Left ventricle myocardium inferior (tissue), 1 donor: ENCODE data around the gene KCNJ12. TPM values are rescaled to one million over a fixed set of nuclear protein-coding genes. Genes with fewer than 3 reads are reported as not detected.
A peak's percentile ranks its signal among the peaks of the same experiment; 100 is the strongest.

Source experiments
- DNase-seq: peaks from one replicate; pipeline ENCODE4 v3.0.0-alpha.2; 2020
- H3K27ac ChIP-seq: fragments of 200-600 bp; replicated peaks from 2 replicates; pipeline ENCODE4 v1.8.0; 2021
- H3K27me3 ChIP-seq: fragments of 200-600 bp; 2 replicates; pipeline ENCODE4 v1.8.0; 2021; ENCODE audit warnings: low read depth
- H3K36me3 ChIP-seq: fragments of 200-600 bp; 2 replicates; pipeline ENCODE4 v1.8.0; 2021
- H3K4me1 ChIP-seq: fragments of 200-600 bp; 2 replicates; pipeline ENCODE4 v1.8.0; 2021
- H3K4me3 ChIP-seq: fragments of 200-600 bp; 2 replicates; pipeline ENCODE4 v1.8.0; 2021; ENCODE audit warnings: mild to moderate bottlenecking, moderate library complexity
- H3K9me3 ChIP-seq: fragments of 200-600 bp; replicated peaks from 2 replicates; pipeline ENCODE4 v1.8.0; 2021
- intact Hi-C: fragments of 100-400 bp; cut with micrococcal nuclease; formaldehyde crosslinking; loops from one replicate; pipeline ENCODE4 v1.11.0; 2022
- total RNA-seq: library from RNA; stranded (reverse); fragmentation: NEBNext Ultra II Directional; extraction: Animal tissue kit (Norgen Biotek cat#: 25700); gene quantifications from one replicate; pipeline ENCODE4 v1.2.1, GENCODE V29; 2021
- TF ChIP-seq, protein P1 (sequence below): fragments of 200-600 bp; IDR thresholded peaks from 2 replicates; pipeline ENCODE4 v1.8.0; 2021; ENCODE audit warnings: antibody characterized with exemption, mild to moderate bottlenecking, borderline replicate concordance
- donor health status: DM: no; HTN: yes; CAD: no; lungs with severe emphysema.

Gene KCNJ12
- total RNA-seq, 1 donor from 2014 or later, result 12.3 TPM

DNA sequence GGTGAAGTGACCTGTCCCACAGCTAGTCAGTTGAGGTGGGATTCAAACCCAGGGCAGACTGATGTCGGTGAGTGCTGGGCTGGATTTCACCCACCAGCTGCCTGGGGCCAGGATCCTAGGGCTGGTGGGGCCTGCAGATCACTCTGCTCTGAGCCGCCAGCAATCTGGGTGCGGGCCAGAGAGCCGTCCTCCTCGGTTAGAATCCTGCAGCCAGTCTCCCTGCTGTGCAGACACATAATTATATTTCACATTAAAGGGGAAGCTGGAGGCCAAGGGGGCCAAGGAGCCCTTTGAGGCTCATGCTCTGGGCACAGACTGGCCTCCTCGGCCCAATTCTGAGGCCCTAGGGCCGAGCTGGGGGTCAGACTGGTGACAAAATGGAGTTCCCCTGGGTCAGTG lies 996 bp upstream of the KCNJ12 start:
- intact Hi-C loops, result no loop called here
- TF ChIP-seq, protein P1, sequence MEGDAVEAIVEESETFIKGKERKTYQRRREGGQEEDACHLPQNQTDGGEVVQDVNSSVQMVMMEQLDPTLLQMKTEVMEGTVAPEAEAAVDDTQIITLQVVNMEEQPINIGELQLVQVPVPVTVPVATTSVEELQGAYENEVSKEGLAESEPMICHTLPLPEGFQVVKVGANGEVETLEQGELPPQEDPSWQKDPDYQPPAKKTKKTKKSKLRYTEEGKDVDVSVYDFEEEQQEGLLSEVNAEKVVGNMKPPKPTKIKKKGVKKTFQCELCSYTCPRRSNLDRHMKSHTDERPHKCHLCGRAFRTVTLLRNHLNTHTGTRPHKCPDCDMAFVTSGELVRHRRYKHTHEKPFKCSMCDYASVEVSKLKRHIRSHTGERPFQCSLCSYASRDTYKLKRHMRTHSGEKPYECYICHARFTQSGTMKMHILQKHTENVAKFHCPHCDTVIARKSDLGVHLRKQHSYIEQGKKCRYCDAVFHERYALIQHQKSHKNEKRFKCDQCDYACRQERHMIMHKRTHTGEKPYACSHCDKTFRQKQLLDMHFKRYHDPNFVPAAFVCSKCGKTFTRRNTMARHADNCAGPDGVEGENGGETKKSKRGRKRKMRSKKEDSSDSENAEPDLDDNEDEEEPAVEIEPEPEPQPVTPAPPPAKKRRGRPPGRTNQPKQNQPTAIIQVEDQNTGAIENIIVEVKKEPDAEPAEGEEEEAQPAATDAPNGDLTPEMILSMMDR, result no peak
- Histone ChIP-seq H3K4me1 (peaks cover 68% of the 10 kb centered on the region), H3K27ac (no peak overlapping the region), H3K4me3 (no peak overlapping the region), H3K27me3 (peaks cover 22% of the 10 kb centered on the region), H3K9me3 (no peaks in the 10 kb centered on the region), H3K36me3 (no peaks in the 10 kb centered on the region)
- DNase-seq, result no peak

DNA sequence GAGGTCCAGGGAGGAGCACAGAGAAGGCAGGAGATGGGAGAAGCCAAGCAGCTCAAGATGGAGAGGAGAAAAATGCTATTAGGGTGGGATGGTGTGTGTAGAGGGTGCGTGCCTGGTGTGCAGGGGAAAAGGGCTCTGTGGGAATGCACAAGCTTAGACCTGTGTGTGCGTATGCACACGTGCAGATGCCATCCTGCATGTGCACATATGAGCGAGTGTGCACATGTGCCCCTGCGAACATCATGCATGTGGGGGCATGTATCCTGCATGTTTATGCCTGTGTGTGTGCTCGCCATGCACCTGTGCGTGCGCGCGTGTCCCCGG lies 438 bp upstream of the KCNJ12 start:
- peaks cover 66% of the 10 kb centered on the region for H3K4me1 ChIP-seq
- intact Hi-C loops, result no loop called here

DNA sequence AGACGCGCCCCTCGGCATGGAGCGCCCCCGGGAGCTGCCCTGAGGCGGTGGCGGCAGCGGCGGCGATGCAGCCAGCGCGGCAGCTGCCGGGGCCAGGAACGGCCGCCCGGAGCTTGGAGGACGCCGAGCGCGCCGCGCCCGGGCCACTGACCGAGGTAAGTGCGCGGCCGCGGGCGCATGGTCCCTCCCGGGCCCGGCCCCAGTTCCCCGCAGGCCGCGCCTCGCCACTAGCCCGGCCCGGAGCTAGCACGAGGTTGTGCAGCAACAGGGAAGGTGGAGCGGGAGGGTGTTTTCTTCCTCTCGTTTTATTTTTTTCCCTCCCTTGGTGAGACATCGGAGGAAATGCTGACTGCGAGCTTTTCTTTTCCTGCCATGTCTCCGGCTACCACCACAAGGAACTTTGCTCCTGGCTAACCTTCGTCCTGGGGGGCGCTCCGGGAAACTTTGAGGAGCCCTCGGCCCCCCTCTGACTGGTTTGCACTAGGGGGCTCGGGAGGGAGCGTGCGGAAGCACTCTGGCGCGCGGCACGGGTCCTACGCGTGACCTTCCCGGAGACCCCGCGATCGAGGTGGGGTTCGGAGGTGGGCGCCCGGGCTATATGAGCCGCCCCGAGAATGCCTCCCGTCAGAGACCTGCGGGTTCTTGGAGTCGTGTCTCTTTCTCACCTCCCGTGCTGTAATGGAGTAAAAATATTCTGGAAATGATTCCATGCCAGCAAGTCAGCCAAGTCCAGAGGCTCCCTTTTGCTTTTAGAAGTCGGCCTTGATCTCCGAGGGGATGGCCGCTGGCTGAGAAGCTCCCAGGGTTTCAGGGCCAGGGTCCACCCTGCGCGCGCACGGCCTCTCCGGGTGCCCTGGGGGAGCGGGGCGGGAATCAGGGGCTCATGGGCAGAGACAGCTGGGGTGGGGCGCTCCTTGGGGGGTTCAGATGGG lies 868 bp downstream of the KCNJ12 start:
- intact Hi-C loops, result no loop called here
- Histone ChIP-seq H3K9me3 (no peaks in the 10 kb centered on the region), H3K4me1 (peaks cover 59% of the 10 kb centered on the region), H3K27ac (peak overlapping the region; percentile 86), H3K27me3 (peaks cover 22% of the 10 kb centered on the region), H3K4me3 (peak overlapping the region; percentile 77), H3K36me3 (no peaks in the 10 kb centered on the region)
- no peak for DNase-seq
- TF ChIP-seq, protein P1, result no peak

More for the DNA sequence above, 438 bp upstream of the KCNJ12 start:
- H3K36me3 ChIP-seq, result no peaks in the 10 kb centered on the region
- H3K27ac ChIP-seq, result no peak overlapping the region
- no peak for DNase-seq
- TF ChIP-seq, protein P1, result no peak
- no peaks in the 10 kb centered on the region for H3K9me3 ChIP-seq
- H3K27me3 ChIP-seq, result peaks cover 22% of the 10 kb centered on the region
- peak overlapping the region; percentile 77 for H3K4me3 ChIP-seq

DNA sequence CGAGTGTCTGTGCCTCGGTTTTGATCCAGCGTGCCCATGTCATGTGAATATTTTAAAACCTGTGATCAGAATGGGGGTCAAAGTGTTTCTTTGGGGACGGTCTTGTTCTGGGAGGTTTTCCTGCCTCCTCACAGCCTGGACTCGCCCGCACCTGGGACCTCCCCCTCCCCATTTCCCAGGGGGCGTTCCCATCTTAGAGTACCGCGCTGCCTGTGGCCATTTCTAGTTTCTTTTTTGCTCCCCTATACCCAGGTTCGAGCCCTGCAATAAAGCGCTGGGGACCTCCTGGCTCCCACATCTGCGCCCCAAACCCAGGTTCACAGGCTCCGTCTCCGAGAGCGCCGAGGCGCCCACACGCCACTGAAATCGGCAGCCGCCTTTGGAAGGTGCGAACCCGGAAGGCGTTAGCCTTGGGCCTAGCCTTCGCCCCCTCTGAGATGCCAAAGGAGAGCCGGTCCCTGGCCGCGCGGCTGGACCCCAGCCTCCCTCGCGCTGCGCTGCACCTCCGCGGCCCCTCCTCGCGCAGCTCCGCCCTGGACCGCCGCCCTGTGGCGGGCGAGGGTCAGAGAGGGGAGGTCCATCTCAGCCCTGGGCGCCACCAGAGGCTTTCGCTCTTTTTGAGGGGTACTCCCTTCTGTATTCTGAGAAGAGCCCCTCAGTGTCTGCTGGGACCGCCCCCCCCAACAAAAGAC lies 1.7 kb downstream of the KCNJ12 start:
- peak overlapping the region; percentile 86 for H3K27ac ChIP-seq
- intact Hi-C loops, result no loop called here
- H3K27me3 ChIP-seq, result peaks cover 22% of the 10 kb centered on the region

DNA sequence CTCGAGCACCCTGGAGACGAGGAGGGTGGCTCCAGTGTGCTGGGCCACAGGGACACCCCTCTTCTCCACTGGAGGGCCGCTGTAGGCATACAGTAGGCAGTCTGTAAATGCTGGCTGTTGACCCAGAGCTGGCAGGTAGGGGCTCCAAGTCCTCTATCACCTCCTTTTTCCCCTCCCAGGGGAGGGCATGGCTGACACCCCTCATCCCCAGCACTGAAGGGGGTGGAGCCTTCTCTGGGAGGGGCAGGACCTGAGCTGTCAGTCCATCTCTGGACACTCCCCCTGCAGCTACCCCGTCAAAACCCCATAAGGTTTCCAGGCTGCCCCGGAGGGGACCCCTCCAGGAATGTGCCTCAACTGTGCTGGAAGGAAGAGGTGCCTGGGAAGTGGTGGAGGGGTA lies 2.4 kb downstream of the KCNJ12 start:
- H3K4me3 ChIP-seq, result peak overlapping the region; percentile 77
- intact Hi-C loops, result no loop called here
- no peak for DNase-seq
- TF ChIP-seq, protein P1, result no peak
- H3K27ac ChIP-seq, result peak overlapping the region; percentile 86
- peaks cover 22% of the 10 kb centered on the region for H3K27me3 ChIP-seq
- peaks cover 70% of the 10 kb centered on the region for H3K4me1 ChIP-seq
- no peaks in the 10 kb centered on the region for H3K36me3 ChIP-seq
- H3K9me3 ChIP-seq, result no peaks in the 10 kb centered on the region

More for the DNA sequence above, 1.7 kb downstream of the KCNJ12 start:
- DNase-seq, result no peak
- Histone ChIP-seq H3K4me1 (peaks cover 65% of the 10 kb centered on the region), H3K4me3 (peak overlapping the region; percentile 77), H3K36me3 (no peaks in the 10 kb centered on the region), H3K9me3 (no peaks in the 10 kb centered on the region)
- TF ChIP-seq, protein P1, result no peak
